Germinal center (tissue), 1 donor: ENCODE measurements around the gene CDKN3.

Experiments
- DNase-seq: peaks from one replicate; pipeline ENCODE4 v3.0.0; 2012; ENCODE audit warnings: mixed read lengths, low spot score

Gene CDKN3

GRCh38 chr14:54396493-54397335 lies at the start of gene CDKN3:
TSS of gene CDKN3 (plus strand) at chr14:54397007. CDS start at chr14:54397069, 62 bp downstream.
- DNase-seq = peak; percentile 98

- no peak for DNase-seq
These were observed 49.8 kb upstream of the CDKN3 start for GRCh38 chr14:54347044-54347443.

- DNase-seq = peak; percentile 35
These were observed 48.7 kb upstream of the CDKN3 start for GRCh38 chr14:54348001-54348611.

GRCh38 chr14:54348923-54349620 lies 47.7 kb upstream of the CDKN3 start:
- DNase-seq = no peak

- no peak for DNase-seq
These were observed 47.1 kb upstream of the CDKN3 start for GRCh38 chr14:54349713-54350112.

GRCh38 chr14:54350203-54350602 lies 46.6 kb upstream of the CDKN3 start:
- no peak for DNase-seq

GRCh38 chr14:54353266-54353665 lies 43.5 kb upstream of the CDKN3 start:
- DNase-seq = no peak

- DNase-seq = no peak
These were observed 43.1 kb upstream of the CDKN3 start for GRCh38 chr14:54353694-54354093.

GRCh38 chr14:54354096-54354495 lies 42.7 kb upstream of the CDKN3 start:
- DNase-seq = no peak

GRCh38 chr14:54354968-54355641 lies 41.7 kb upstream of the CDKN3 start:
- DNase-seq = no peak

- DNase-seq = no peak
These were observed 41.1 kb upstream of the CDKN3 start for GRCh38 chr14:54355698-54356097.

GRCh38 chr14:54356172-54356571 lies 40.6 kb upstream of the CDKN3 start:
- DNase-seq = no peak

- DNase-seq = no peak
These were observed 36.1 kb upstream of the CDKN3 start for GRCh38 chr14:54360667-54361066.

GRCh38 chr14:54362089-54362504 lies 34.7 kb upstream of the CDKN3 start:
- no peak for DNase-seq

GRCh38 chr14:54362759-54363437 lies 33.9 kb upstream of the CDKN3 start:
- no peak for DNase-seq

GRCh38 chr14:54364555-54365415 lies 32.0 kb upstream of the CDKN3 start:
- no peak for DNase-seq

- DNase-seq = peak; percentile 45
These were observed 29.8 kb upstream of the CDKN3 start for GRCh38 chr14:54366736-54367735.

GRCh38 chr14:54368291-54368690 lies 28.5 kb upstream of the CDKN3 start:
- no peak for DNase-seq

- DNase-seq = no peak
These were observed 27.5 kb upstream of the CDKN3 start for GRCh38 chr14:54369343-54369742.
